Measurements from ENCODE around the gene VEGFA. TPM values are rescaled to one million over a fixed set of nuclear protein-coding genes. Genes with fewer than 3 reads are reported as not detected.
A peak's percentile ranks its signal among the peaks of the same experiment; 100 is the strongest.

The VEGFA gene
- total and polyA plus RNA-seq, 2 donors from 2014 or later: 36.3 to 111 TPM

DNA sequence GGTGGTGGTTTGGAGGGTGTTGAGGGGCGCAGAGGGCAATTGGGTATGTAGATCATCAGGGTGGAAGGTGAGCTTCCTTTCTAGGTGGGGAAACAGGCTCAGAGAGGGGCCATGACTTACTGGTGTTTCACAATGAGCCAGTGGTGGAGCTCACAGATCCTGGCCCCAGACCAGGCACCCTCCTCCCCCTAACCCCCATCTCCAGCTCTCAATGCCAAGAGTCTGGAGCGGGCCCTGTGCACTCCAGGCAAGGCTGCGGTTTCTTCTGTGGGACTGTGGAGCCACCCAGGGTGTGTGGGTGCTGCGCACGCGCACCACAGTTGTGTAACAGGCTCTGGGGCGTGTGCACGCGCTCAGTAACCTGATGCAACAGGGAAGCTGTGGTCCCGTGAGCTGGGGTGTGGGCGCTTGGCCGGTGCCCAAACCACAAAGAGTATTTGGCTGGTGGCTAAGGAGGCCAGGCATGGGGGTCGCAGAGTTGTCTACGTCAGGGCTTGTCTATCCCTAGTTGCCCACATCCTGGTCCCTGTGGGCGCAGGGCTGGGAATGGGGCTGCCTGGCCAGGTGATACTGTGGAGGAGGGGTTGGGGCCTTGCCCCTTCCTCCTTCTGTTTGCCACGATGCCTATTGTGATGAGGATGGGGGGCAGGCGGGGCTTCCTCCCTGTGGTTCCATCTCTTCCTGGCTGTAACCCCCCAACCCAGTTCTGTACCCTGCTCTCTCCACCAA, 44.9 kb upstream of the VEGFA start:
- intact Hi-C loops (cut with DNase I): no loop called here
- Histone ChIP-seq H3K4me3 (ENCODE audit: low read length in 3 of 3) (no peak overlapping the region), H3K9me3 (ENCODE audit: control insufficient read depth in 2 of 3, insufficient read depth in 1 of 3, low read length in 3 of 3) (no peaks in the 10 kb centered on the region), H3K36me3 (ENCODE audit: control insufficient read depth in 2 of 3, insufficient read depth in 3 of 3, low read length in 3 of 3) (no peaks in the 10 kb centered on the region), H3K27me3 (ENCODE audit: control insufficient read depth, insufficient read depth, low read length) (no peaks in the 10 kb centered on the region), H3K4me1 (ENCODE audit: control insufficient read depth in 2 of 3, insufficient read depth in 2 of 3, low read depth in 1 of 3, low read length in 3 of 3) (peaks cover 0 to 2% (median 0%) of the 10 kb centered on the region in 3 donors), H3K9ac (ENCODE audit: low read length in 3 of 3) (no peak overlapping the region), H3K27ac (ENCODE audit: low read depth in 2 of 2, low read length in 2 of 2) (no peak overlapping the region)
- no peak for FAIRE-seq
- TF ChIP-seq CTCF (IDR thresholded peaks at IDR 0.05; ENCODE audit: borderline replicate concordance, extremely low read depth, insufficient read depth): no peak
- peak in 2 of 5 donors; percentile 38 to 88 for DNase-seq

DNA sequence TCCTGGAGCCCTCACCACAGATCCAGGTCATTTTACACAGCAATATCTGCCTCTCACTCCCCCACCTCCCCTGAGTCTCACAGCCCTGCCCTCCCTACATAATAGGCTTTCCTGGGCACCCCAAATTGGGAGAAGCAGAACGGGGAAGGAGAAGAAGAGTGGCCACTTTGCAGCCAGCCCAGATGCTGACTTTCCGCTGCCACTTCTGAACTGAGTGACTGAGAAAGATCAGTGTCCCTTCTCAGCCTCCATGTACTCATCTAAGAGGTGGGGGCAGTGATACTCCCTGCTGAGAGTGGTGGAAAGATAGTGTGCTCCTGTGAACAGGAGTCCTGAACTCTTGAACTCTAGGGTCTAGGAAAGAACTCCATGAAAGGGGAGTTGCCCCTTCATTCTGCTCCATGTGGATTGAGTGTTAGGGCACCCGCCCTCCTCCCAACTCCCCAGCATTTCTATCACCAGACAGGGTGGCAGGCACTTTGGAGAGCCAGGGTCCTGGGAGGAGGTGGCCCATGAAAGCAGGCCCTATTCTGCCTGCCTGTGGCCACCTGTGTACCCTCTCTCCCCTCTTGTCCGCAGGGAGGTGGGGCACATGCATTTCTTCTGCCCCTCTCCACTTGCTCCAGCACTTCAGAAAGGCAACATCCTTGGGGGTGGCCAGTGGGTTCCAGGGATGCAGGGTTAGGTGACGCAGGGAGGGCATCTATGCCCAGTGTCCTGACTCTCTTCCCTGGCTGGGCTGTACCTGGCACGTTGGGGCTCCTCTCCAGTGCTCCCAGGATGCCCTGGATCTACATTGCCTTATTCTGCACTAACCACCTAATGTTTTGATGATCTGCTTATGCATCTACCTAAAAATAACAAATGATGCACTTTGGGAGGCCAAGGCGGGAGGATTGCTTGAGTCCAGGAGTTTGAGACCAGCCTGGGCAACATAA, 44.1 kb upstream of the VEGFA start:
- DNase-seq: no peak
- no peaks in the 10 kb centered on the region for H3K27me3 ChIP-seq (ENCODE audit: control insufficient read depth, insufficient read depth, low read length)
- H3K9me3 ChIP-seq (ENCODE audit: control insufficient read depth in 2 of 3, insufficient read depth in 1 of 3, low read length in 3 of 3): peaks cover 0 to 1% (median 0%) of the 10 kb centered on the region in 3 donors
- no peak for TF ChIP-seq CTCF (IDR thresholded peaks at IDR 0.05; ENCODE audit: borderline replicate concordance, extremely low read depth, insufficient read depth)
- no peak overlapping the region for H3K27ac ChIP-seq (ENCODE audit: low read depth in 2 of 2, low read length in 2 of 2)
- no peak overlapping the region for H3K4me3 ChIP-seq (ENCODE audit: low read length in 3 of 3)
- no peaks in the 10 kb centered on the region for H3K36me3 ChIP-seq (ENCODE audit: control insufficient read depth in 2 of 3, insufficient read depth in 3 of 3, low read length in 3 of 3)
- intact Hi-C loops (cut with DNase I): no loop called here
- FAIRE-seq: no peak
- peaks cover 0 to 2% (median 0%) of the 10 kb centered on the region in 3 donors for H3K4me1 ChIP-seq (ENCODE audit: control insufficient read depth in 2 of 3, insufficient read depth in 2 of 3, low read depth in 1 of 3, low read length in 3 of 3)
- no peak overlapping the region for H3K9ac ChIP-seq (ENCODE audit: low read length in 3 of 3)

DNA sequence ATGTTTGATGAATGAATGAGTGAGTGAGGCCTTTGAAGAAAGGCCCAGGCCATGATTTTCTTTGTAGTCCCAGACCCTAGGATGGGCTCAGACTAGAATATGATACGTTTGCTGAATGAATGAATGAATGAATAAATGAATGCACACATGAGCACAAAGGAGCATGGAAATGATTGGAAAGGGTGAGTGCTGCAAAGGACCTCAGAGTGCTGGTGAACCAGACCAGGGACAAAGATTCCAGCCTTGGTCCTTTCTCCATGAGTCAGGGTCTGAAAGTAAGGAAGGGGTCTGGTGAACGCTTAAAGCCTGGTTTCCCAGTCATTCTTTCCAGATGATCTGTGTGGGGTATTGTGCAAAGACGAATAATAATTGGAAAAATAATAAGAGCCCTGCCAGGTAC, 42.4 kb upstream of the VEGFA start:
- Histone ChIP-seq H3K36me3 (ENCODE audit: control insufficient read depth in 2 of 3, insufficient read depth in 3 of 3, low read length in 3 of 3) (no peaks in the 10 kb centered on the region), H3K9me3 (ENCODE audit: control insufficient read depth in 2 of 3, insufficient read depth in 1 of 3, low read length in 3 of 3) (peaks cover 0 to 5% (median 0%) of the 10 kb centered on the region in 3 donors), H3K4me3 (ENCODE audit: low read length in 3 of 3) (no peak overlapping the region), H3K27ac (ENCODE audit: low read depth in 2 of 2, low read length in 2 of 2) (no peak overlapping the region), H3K9ac (ENCODE audit: low read length in 3 of 3) (no peak overlapping the region), H3K27me3 (ENCODE audit: control insufficient read depth, insufficient read depth, low read length) (no peaks in the 10 kb centered on the region), H3K4me1 (ENCODE audit: control insufficient read depth in 2 of 3, insufficient read depth in 2 of 3, low read depth in 1 of 3, low read length in 3 of 3) (peaks cover 0 to 2% (median 0%) of the 10 kb centered on the region in 3 donors)
- intact Hi-C loops (cut with DNase I): no loop called here
- FAIRE-seq (no peak), DNase-seq (peak in 1 of 5 donors; percentile 15)
- no peak for TF ChIP-seq CTCF (IDR thresholded peaks at IDR 0.05; ENCODE audit: borderline replicate concordance, extremely low read depth, insufficient read depth)

Data from kidney (tissue), 14 donors.